Measurements from ENCODE around the gene IL16.

- TF ChIP-seq CTCF (conservative IDR thresholded peaks at IDR 0.05; ENCODE audit: low read depth, low read length) = peak; percentile 50; the same call in 1 of the 2 replicates
- no peak for TF ChIP-seq EZH2 (IDR thresholded peaks at IDR 0.05; ENCODE audit: borderline replicate concordance, low read depth, low read length, poor library complexity, severe bottlenecking)
These were observed 60.2 kb downstream of the IL16 start for GRCh38 chr15:81256916-81257315.
